ENCODE results near the gene KNDC1. TPM values are rescaled to one million over a fixed set of nuclear protein-coding genes. Genes with fewer than 3 reads are reported as not detected.
A peak's percentile ranks its signal among the peaks of the same experiment; 100 is the strongest.

KNDC1 gene
- total RNA-seq, 1 experiment from 2014 or later, result 1.2 TPM

DNA sequence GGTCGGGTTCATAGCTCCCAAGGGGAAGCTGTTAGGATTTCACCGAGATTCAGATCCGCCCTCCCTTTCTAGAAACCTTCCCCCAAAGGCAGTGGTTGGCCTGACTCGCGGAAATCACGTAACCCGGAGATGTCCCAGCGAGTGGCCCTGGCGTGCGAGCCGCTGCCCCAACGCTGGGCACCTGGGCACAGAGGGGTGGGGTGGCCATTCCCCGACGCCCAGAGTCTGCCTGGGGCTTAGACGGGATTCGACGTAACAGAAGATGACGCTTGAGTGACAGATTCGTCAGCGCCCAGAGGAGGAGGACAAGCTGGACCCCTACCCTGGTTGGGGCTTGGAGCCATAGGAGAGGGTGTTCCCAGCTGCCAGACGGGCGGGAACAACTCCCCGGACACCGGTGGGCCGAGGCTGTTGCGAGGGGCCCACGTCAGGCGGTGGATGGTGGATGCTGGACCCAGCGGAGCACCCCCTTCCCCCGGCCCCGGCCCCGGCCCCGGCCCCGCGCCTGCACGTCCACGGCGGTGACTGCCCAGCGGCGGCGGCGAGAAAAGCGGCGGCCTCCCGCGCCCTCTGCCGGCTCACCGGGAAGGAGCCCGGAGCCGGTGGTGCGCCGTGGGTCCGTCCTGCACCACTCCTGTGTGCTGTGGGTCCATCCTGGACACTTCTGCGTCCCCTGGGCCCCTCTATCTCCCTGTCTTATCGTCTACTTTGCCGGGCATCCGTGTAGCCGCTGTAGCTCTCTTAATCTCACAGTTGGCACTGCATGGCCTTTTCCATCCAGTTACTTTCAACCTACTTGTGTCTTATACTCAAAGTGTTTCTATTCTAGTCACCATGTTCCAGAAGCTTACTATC is 35.4 kb upstream of the KNDC1 start:
- Mint-ChIP-seq H3K4me3 (ENCODE audit: low read depth, unreplicated experiment) (no peak overlapping the region), H3K9me3 (ENCODE audit: low read depth, unreplicated experiment) (no peaks in the 10 kb centered on the region), H3K27me3 (ENCODE audit: unreplicated experiment) (peaks cover 35% of the 10 kb centered on the region), H3K36me3 (ENCODE audit: insufficient read depth, unreplicated experiment) (no peaks in the 10 kb centered on the region), H3K27ac (ENCODE audit: unreplicated experiment) (no peak overlapping the region), H3K4me1 (ENCODE audit: low read depth, unreplicated experiment) (no peaks in the 10 kb centered on the region)
- intact Hi-C loops (cut with micrococcal nuclease; ENCODE audit: unreplicated experiment), result no loop called here
- peak; percentile 63 for DNase-seq
- CTCF ChIA-PET, result no interaction called here
- TF ChIP-seq, protein P1, sequence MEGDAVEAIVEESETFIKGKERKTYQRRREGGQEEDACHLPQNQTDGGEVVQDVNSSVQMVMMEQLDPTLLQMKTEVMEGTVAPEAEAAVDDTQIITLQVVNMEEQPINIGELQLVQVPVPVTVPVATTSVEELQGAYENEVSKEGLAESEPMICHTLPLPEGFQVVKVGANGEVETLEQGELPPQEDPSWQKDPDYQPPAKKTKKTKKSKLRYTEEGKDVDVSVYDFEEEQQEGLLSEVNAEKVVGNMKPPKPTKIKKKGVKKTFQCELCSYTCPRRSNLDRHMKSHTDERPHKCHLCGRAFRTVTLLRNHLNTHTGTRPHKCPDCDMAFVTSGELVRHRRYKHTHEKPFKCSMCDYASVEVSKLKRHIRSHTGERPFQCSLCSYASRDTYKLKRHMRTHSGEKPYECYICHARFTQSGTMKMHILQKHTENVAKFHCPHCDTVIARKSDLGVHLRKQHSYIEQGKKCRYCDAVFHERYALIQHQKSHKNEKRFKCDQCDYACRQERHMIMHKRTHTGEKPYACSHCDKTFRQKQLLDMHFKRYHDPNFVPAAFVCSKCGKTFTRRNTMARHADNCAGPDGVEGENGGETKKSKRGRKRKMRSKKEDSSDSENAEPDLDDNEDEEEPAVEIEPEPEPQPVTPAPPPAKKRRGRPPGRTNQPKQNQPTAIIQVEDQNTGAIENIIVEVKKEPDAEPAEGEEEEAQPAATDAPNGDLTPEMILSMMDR (IDR thresholded peaks at IDR 0.05; ENCODE audit: unreplicated experiment), result peak; percentile 40
- BruUV-seq (replicated peaks), result no TSS peak

DNA sequence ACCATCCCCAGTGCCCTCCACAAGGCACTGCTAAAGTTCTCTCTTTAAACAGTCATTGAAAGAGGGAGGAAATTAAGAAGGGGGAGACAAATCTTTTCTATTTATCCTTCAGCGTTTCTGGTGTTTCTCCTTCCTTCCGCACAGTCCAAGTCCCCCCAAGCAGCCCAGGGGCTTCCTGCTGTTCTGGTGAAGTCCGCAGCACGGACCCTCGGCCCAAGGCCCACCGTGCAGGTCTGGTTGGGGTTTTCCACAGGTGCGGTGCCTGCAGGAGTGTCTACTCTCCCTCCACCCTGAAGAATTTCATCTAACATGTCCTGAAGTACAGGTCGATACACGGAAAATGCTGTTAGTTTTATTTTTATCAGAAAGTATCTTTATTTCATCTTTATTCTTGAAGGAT is 34.1 kb upstream of the KNDC1 start:
- TF ChIP-seq, protein P1 (IDR thresholded peaks at IDR 0.05; ENCODE audit: unreplicated experiment), result no peak
- no peak for DNase-seq
- Mint-ChIP-seq H3K4me1 (ENCODE audit: low read depth, unreplicated experiment) (no peaks in the 10 kb centered on the region), H3K27me3 (ENCODE audit: unreplicated experiment) (peaks cover 48% of the 10 kb centered on the region), H3K9me3 (ENCODE audit: low read depth, unreplicated experiment) (no peaks in the 10 kb centered on the region), H3K4me3 (ENCODE audit: low read depth, unreplicated experiment) (no peak overlapping the region), H3K27ac (ENCODE audit: unreplicated experiment) (no peak overlapping the region), H3K36me3 (ENCODE audit: insufficient read depth, unreplicated experiment) (no peaks in the 10 kb centered on the region)
- intact Hi-C loops (cut with micrococcal nuclease; ENCODE audit: unreplicated experiment), result no loop called here
- CTCF ChIA-PET, result no interaction called here
- no TSS peak for BruUV-seq (replicated peaks)

DNA sequence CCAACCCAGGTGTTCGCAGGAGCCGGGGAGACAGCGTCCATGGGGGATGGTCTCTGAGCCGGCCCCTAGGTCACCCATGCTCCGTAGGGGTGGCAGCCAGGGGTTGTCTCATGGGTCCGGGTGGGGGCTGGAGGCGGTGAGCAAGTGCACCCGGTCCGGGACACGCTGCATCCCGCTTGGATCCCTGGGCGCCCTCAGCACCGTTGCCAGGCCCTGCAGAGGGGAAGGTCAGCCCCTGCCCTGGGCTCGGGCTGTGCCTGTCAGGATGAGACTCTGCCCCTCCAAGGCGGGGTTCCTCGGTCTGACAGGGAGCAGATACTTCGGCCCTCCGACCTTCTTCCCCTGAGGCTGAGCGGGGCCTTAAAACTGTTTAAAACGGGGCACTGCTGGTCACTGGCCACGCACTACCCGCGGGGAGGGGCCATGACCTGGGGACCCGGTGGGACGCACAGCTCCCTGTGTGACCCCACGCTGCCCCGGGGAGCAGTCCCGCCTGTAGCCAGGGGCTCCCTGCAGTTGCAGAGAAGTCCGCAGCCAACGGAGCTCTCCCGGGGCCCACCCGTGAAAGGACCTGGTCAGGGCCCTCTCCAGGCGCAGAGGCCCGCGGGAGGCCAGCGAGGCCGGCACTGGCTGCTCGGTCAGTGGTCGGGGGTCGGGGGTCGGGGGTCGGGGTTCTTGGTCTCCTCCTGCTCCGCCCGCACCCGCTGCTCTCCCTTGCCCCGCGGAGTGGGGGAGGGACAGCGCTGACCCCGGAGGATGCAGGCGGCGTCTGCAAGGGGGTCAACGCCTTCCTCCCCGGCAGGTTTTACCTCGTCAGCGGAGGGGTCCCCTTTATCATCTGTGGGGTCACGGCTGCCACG is 33.4 kb upstream of the KNDC1 start:
- peaks cover 56% of the 10 kb centered on the region for H3K27me3 Mint-ChIP-seq (ENCODE audit: unreplicated experiment)
- DNase-seq, result no peak
- no peak overlapping the region for H3K27ac Mint-ChIP-seq (ENCODE audit: unreplicated experiment)
- no peaks in the 10 kb centered on the region for H3K4me1 Mint-ChIP-seq (ENCODE audit: low read depth, unreplicated experiment)
- TF ChIP-seq, protein P1 (IDR thresholded peaks at IDR 0.05; ENCODE audit: unreplicated experiment), result no peak
- no TSS peak for BruUV-seq (replicated peaks)
- intact Hi-C loops (cut with micrococcal nuclease; ENCODE audit: unreplicated experiment), result no loop called here
- no peak overlapping the region for H3K4me3 Mint-ChIP-seq (ENCODE audit: low read depth, unreplicated experiment)
- CTCF ChIA-PET, result no interaction called here
- H3K9me3 Mint-ChIP-seq (ENCODE audit: low read depth, unreplicated experiment), result no peaks in the 10 kb centered on the region
- no peaks in the 10 kb centered on the region for H3K36me3 Mint-ChIP-seq (ENCODE audit: insufficient read depth, unreplicated experiment)

DNA sequence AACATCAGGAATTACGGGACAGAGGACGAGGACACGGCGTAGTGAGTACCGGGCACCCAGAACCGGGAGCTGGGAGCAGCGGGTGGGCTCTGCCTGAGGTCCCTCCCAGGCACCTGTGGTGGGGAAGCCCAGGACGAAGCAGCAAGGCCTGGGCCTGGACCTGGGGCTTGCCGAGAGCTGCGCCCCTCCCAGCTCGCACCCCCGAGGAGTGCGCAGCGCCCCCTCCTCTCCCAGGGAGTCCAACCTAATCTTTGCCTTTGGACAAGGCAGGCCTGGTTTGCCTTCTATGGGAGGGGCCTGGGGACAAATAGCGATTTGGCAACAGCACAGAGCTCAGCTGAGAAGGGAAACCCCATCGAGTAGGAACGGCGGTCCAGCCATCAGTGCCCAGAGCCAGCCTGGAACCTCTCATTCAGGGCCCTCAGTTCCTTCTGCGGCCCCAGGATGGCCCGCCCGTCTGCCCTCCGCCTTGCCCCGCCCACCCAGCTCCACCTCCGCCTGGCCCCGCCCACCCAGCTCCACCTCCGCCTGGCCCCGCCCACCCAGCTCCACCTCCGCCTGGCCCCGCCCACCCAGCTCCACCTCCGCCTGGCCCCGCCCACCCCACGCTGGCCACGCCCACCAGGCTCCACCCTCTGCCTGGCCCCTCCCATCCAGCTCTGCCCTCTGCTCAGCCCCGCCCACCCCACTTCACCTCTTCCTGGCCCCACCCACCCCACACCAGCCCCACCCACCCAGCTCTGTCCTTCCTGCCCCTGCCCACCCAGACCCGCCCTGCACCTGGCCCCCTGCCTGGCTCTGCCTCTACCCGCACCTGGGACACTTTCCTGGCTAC is 32.5 kb upstream of the KNDC1 start:
- Mint-ChIP-seq H3K4me3 (ENCODE audit: low read depth, unreplicated experiment) (no peak overlapping the region), H3K27me3 (ENCODE audit: unreplicated experiment) (peaks cover 60% of the 10 kb centered on the region), H3K4me1 (ENCODE audit: low read depth, unreplicated experiment) (no peaks in the 10 kb centered on the region), H3K36me3 (ENCODE audit: insufficient read depth, unreplicated experiment) (no peaks in the 10 kb centered on the region), H3K27ac (ENCODE audit: unreplicated experiment) (no peak overlapping the region), H3K9me3 (ENCODE audit: low read depth, unreplicated experiment) (no peaks in the 10 kb centered on the region)
- no TSS peak for BruUV-seq (replicated peaks)
- CTCF ChIA-PET, result no interaction called here
- DNase-seq, result peak; percentile 31
- intact Hi-C loops (cut with micrococcal nuclease; ENCODE audit: unreplicated experiment), result no loop called here
- TF ChIP-seq, protein P1 (IDR thresholded peaks at IDR 0.05; ENCODE audit: unreplicated experiment), result no peak

Data from Calu3 (cell line).